GM19438 (cell line): Measurements from ENCODE around the gene CAPN15.
"Not testable (repeated sequence)": the region's sequence is repeated elsewhere in the genome, so short reads cannot be mapped to it uniquely, and the experiment has no call there.

ENCODE experiments used
- ATAC-seq: cut with Tn5 transposase; IDR thresholded peaks from one replicate; pipeline ENCODE4 v1.9.1; 2021; ENCODE audit warnings: low read depth; ENCODE audit not compliant: unreplicated experiment

The CAPN15 gene

GRCh38 chr16:505479-506245 lies 21.9 kb upstream of the CAPN15 start:
- no peak for ATAC-seq

- ATAC-seq: no peak
These were observed 21.3 kb upstream of the CAPN15 start for GRCh38 chr16:506246-506546.

- ATAC-seq: not testable (repeated sequence)
These were observed 20.0 kb upstream of the CAPN15 start for GRCh38 chr16:507527-507926.

- no peak for ATAC-seq
These were observed 19.5 kb upstream of the CAPN15 start for GRCh38 chr16:507996-508395.

- no peak for ATAC-seq
These were observed 18.4 kb upstream of the CAPN15 start for GRCh38 chr16:508884-509736.

GRCh38 chr16:510066-510825 lies 17.3 kb upstream of the CAPN15 start:
- no peak for ATAC-seq

GRCh38 chr16:512802-513201 lies 14.7 kb upstream of the CAPN15 start:
- ATAC-seq: no peak

GRCh38 chr16:513950-514349 lies 13.6 kb upstream of the CAPN15 start:
- no peak for ATAC-seq

GRCh38 chr16:515175-515938 lies 12.2 kb upstream of the CAPN15 start:
- ATAC-seq: no peak

- no peak for ATAC-seq
These were observed 11.6 kb upstream of the CAPN15 start for GRCh38 chr16:515939-516226.

GRCh38 chr16:516301-516700 lies 11.2 kb upstream of the CAPN15 start:
- no peak for ATAC-seq

GRCh38 chr16:518858-519257 lies 8.7 kb upstream of the CAPN15 start:
- no peak for ATAC-seq

GRCh38 chr16:519425-519824 lies 8.1 kb upstream of the CAPN15 start:
- ATAC-seq: no peak

- ATAC-seq: no peak
These were observed 7.4 kb upstream of the CAPN15 start for GRCh38 chr16:519841-520687.

GRCh38 chr16:520847-521246 lies 6.7 kb upstream of the CAPN15 start:
- ATAC-seq: no peak

GRCh38 chr16:521381-522210 lies 5.9 kb upstream of the CAPN15 start:
- no peak for ATAC-seq

- ATAC-seq: no peak
These were observed 5.0 kb upstream of the CAPN15 start for GRCh38 chr16:522320-523096.

GRCh38 chr16:523097-523741 lies 4.3 kb upstream of the CAPN15 start:
- ATAC-seq: no peak
